Measurements from ENCODE around the gene ACYP1. TPM values are rescaled to one million over a fixed set of nuclear protein-coding genes. Genes with fewer than 3 reads are reported as not detected.
A peak's percentile ranks its signal among the peaks of the same experiment; 100 is the strongest.

ACYP1 gene
- total RNA-seq, 2 donors from 2014 or later: 11.3 to 16.1 TPM

- ATAC-seq (no peak), DNase-seq (no peak)
- no peaks in the 10 kb centered on the region for H3K9me3 ChIP-seq (ENCODE audit: control insufficient read depth, low read length, poor library complexity, severe bottlenecking)
- peaks cover 38% of the 10 kb centered on the region for H3K4me1 Mint-ChIP-seq
- no peaks in the 10 kb centered on the region for H3K36me3 Mint-ChIP-seq (ENCODE audit: low read depth)
- no peak overlapping the region for H3K27ac Mint-ChIP-seq
- H3K4me3 Mint-ChIP-seq: no peak overlapping the region
- H3K27me3 Mint-ChIP-seq: no peaks in the 10 kb centered on the region
These were observed 17.5 kb downstream of the ACYP1 start for GRCh38 chr14:75046275-75046674.

- DNase-seq (no peak), ATAC-seq (no peak)
- no peak overlapping the region for H3K27ac Mint-ChIP-seq
- peaks cover 25% of the 10 kb centered on the region for H3K4me1 Mint-ChIP-seq
- H3K36me3 Mint-ChIP-seq (ENCODE audit: low read depth): no peaks in the 10 kb centered on the region
- no peak overlapping the region for H3K4me3 Mint-ChIP-seq
- no peaks in the 10 kb centered on the region for H3K9me3 ChIP-seq (ENCODE audit: control insufficient read depth, low read length, poor library complexity, severe bottlenecking)
- no peaks in the 10 kb centered on the region for H3K27me3 Mint-ChIP-seq
These were observed 19.1 kb downstream of the ACYP1 start for GRCh38 chr14:75044752-75045151.

GRCh38 chr14:75044322-75044721, 19.5 kb downstream of the ACYP1 start:
- no peaks in the 10 kb centered on the region for H3K9me3 ChIP-seq (ENCODE audit: control insufficient read depth, low read length, poor library complexity, severe bottlenecking)
- Mint-ChIP-seq H3K36me3 (ENCODE audit: low read depth) (no peaks in the 10 kb centered on the region), H3K4me1 (peaks cover 25% of the 10 kb centered on the region), H3K27me3 (no peaks in the 10 kb centered on the region), H3K4me3 (no peak overlapping the region), H3K27ac (no peak overlapping the region)
- no peak for DNase-seq
- ATAC-seq: no peak

- Mint-ChIP-seq H3K36me3 (ENCODE audit: low read depth) (peaks cover under 1% of the 10 kb centered on the region), H3K4me1 (peaks cover 19% of the 10 kb centered on the region), H3K27ac (no peak overlapping the region), H3K4me3 (no peak overlapping the region), H3K27me3 (no peaks in the 10 kb centered on the region)
- H3K9me3 ChIP-seq (ENCODE audit: control insufficient read depth, low read length, poor library complexity, severe bottlenecking): no peaks in the 10 kb centered on the region
- no peak for DNase-seq
- peak; percentile 27 for ATAC-seq
These were observed 21.8 kb downstream of the ACYP1 start for GRCh38 chr14:75042035-75042434.

- no peaks in the 10 kb centered on the region for H3K9me3 ChIP-seq (ENCODE audit: control insufficient read depth, low read length, poor library complexity, severe bottlenecking)
- DNase-seq: no peak
- peaks cover 20% of the 10 kb centered on the region for H3K4me1 Mint-ChIP-seq
- H3K4me3 Mint-ChIP-seq: no peak overlapping the region
- H3K27ac Mint-ChIP-seq: no peak overlapping the region
- ATAC-seq: no peak
- H3K36me3 Mint-ChIP-seq (ENCODE audit: low read depth): peaks cover 4% of the 10 kb centered on the region
- H3K27me3 Mint-ChIP-seq: no peaks in the 10 kb centered on the region
These were observed 22.2 kb downstream of the ACYP1 start for GRCh38 chr14:75041613-75042012.

GRCh38 chr14:75040959-75041358, 22.9 kb downstream of the ACYP1 start:
- Mint-ChIP-seq H3K4me1 (peaks cover 18% of the 10 kb centered on the region), H3K36me3 (ENCODE audit: low read depth) (peaks cover 7% of the 10 kb centered on the region), H3K4me3 (no peak overlapping the region), H3K27me3 (no peaks in the 10 kb centered on the region), H3K27ac (no peak overlapping the region)
- ATAC-seq: no peak
- H3K9me3 ChIP-seq (ENCODE audit: control insufficient read depth, low read length, poor library complexity, severe bottlenecking): no peaks in the 10 kb centered on the region
- DNase-seq: no peak

GRCh38 chr14:75040507-75040906, 23.3 kb downstream of the ACYP1 start:
- H3K9me3 ChIP-seq (ENCODE audit: control insufficient read depth, low read length, poor library complexity, severe bottlenecking): no peaks in the 10 kb centered on the region
- no peak overlapping the region for H3K4me3 Mint-ChIP-seq
- H3K36me3 Mint-ChIP-seq (ENCODE audit: low read depth): peaks cover 11% of the 10 kb centered on the region
- DNase-seq (no peak), ATAC-seq (no peak)
- H3K27ac Mint-ChIP-seq: no peak overlapping the region
- H3K27me3 Mint-ChIP-seq: no peaks in the 10 kb centered on the region
- peaks cover 16% of the 10 kb centered on the region for H3K4me1 Mint-ChIP-seq

GRCh38 chr14:75032939-75033338, 30.9 kb downstream of the ACYP1 start:
- Mint-ChIP-seq H3K27ac (no peak overlapping the region), H3K4me1 (peaks cover 6% of the 10 kb centered on the region), H3K27me3 (no peaks in the 10 kb centered on the region), H3K36me3 (ENCODE audit: low read depth) (peaks cover 11% of the 10 kb centered on the region), H3K4me3 (no peak overlapping the region)
- no peak for DNase-seq
- no peaks in the 10 kb centered on the region for H3K9me3 ChIP-seq (ENCODE audit: control insufficient read depth, low read length, poor library complexity, severe bottlenecking)
- ATAC-seq: no peak

GRCh38 chr14:75030147-75030546, 33.7 kb downstream of the ACYP1 start:
- Mint-ChIP-seq H3K4me1 (no peaks in the 10 kb centered on the region), H3K36me3 (ENCODE audit: low read depth) (no peaks in the 10 kb centered on the region), H3K4me3 (no peak overlapping the region), H3K27ac (peak overlapping the region; percentile 29), H3K27me3 (no peaks in the 10 kb centered on the region)
- no peak for DNase-seq
- H3K9me3 ChIP-seq (ENCODE audit: control insufficient read depth, low read length, poor library complexity, severe bottlenecking): no peaks in the 10 kb centered on the region
- ATAC-seq: no peak

GRCh38 chr14:75025876-75026275, 37.9 kb downstream of the ACYP1 start:
- H3K27ac Mint-ChIP-seq: no peak overlapping the region
- no peak overlapping the region for H3K4me3 Mint-ChIP-seq
- DNase-seq (no peak), ATAC-seq (no peak)
- no peaks in the 10 kb centered on the region for H3K27me3 Mint-ChIP-seq
- H3K36me3 Mint-ChIP-seq (ENCODE audit: low read depth): no peaks in the 10 kb centered on the region
- H3K9me3 ChIP-seq (ENCODE audit: control insufficient read depth, low read length, poor library complexity, severe bottlenecking): no peaks in the 10 kb centered on the region
- H3K4me1 Mint-ChIP-seq: peaks cover 2% of the 10 kb centered on the region

GRCh38 chr14:75025082-75025481, 38.7 kb downstream of the ACYP1 start:
- no peaks in the 10 kb centered on the region for H3K27me3 Mint-ChIP-seq
- H3K27ac Mint-ChIP-seq: no peak overlapping the region
- peaks cover 3% of the 10 kb centered on the region for H3K36me3 Mint-ChIP-seq (ENCODE audit: low read depth)
- peaks cover 3% of the 10 kb centered on the region for H3K4me1 Mint-ChIP-seq
- ATAC-seq (no peak), DNase-seq (no peak)
- H3K9me3 ChIP-seq (ENCODE audit: control insufficient read depth, low read length, poor library complexity, severe bottlenecking): no peaks in the 10 kb centered on the region
- H3K4me3 Mint-ChIP-seq: no peak overlapping the region

GRCh38 chr14:75023108-75023507, 40.7 kb downstream of the ACYP1 start:
- no peak for ATAC-seq
- Mint-ChIP-seq H3K4me1 (peaks cover 6% of the 10 kb centered on the region), H3K36me3 (ENCODE audit: low read depth) (peaks cover 6% of the 10 kb centered on the region), H3K27ac (no peak overlapping the region), H3K4me3 (no peak overlapping the region), H3K27me3 (no peaks in the 10 kb centered on the region)
- DNase-seq: no peak
- no peaks in the 10 kb centered on the region for H3K9me3 ChIP-seq (ENCODE audit: control insufficient read depth, low read length, poor library complexity, severe bottlenecking)

- DNase-seq (no peak), ATAC-seq (no peak)
- H3K27ac Mint-ChIP-seq: peak overlapping the region; percentile 74
- H3K4me3 Mint-ChIP-seq: no peak overlapping the region
- H3K9me3 ChIP-seq (ENCODE audit: control insufficient read depth, low read length, poor library complexity, severe bottlenecking): no peaks in the 10 kb centered on the region
- peaks cover 6% of the 10 kb centered on the region for H3K4me1 Mint-ChIP-seq
- H3K27me3 Mint-ChIP-seq: no peaks in the 10 kb centered on the region
- H3K36me3 Mint-ChIP-seq (ENCODE audit: low read depth): peaks cover 6% of the 10 kb centered on the region
These were observed 41.2 kb downstream of the ACYP1 start for GRCh38 chr14:75022655-75023054.

GRCh38 chr14:75018694-75019093, 45.1 kb downstream of the ACYP1 start:
- H3K4me3 Mint-ChIP-seq: no peak overlapping the region
- peaks cover 12% of the 10 kb centered on the region for H3K36me3 Mint-ChIP-seq (ENCODE audit: low read depth)
- H3K27ac Mint-ChIP-seq: no peak overlapping the region
- H3K9me3 ChIP-seq (ENCODE audit: control insufficient read depth, low read length, poor library complexity, severe bottlenecking): no peaks in the 10 kb centered on the region
- DNase-seq: no peak
- H3K4me1 Mint-ChIP-seq: peaks cover 10% of the 10 kb centered on the region
- no peaks in the 10 kb centered on the region for H3K27me3 Mint-ChIP-seq
- no peak for ATAC-seq
